Loucy (cell line): ENCODE measurements around the gene GPR52.

Experiments used
- H2AFZ ChIP-seq: fragments of 200-600 bp; sonication (generic); 2 replicates; pipeline ENCODE4 v1.6.0; 2016; ENCODE audit warnings: antibody characterized with exemption, mild to moderate bottlenecking, low read length, moderate library complexity
- H3F3A ChIP-seq: fragments of 200-600 bp; 2 replicates; pipeline ENCODE4 v1.6.0; 2016; ENCODE audit warnings: antibody characterized with exemption, low read depth, mild to moderate bottlenecking
- H3K27me3 ChIP-seq: fragments of 200-600 bp; sonication (generic); 2 replicates; pipeline ENCODE4 v1.6.1; 2014; ENCODE audit warnings: low read length, mild to moderate bottlenecking; ENCODE audit not compliant: insufficient read depth, poor library complexity, severe bottlenecking
- H3K36me3 ChIP-seq: fragments of 200-600 bp; sonication (generic); 2 replicates; pipeline ENCODE4 v1.6.1; 2016; ENCODE audit warnings: low read length; ENCODE audit not compliant: insufficient read depth
- H3K4me1 ChIP-seq: fragments of 200-600 bp; sonication (generic); 2 replicates; pipeline ENCODE4 v1.5.1; 2014; ENCODE audit warnings: low read length, mild to moderate bottlenecking; ENCODE audit not compliant: insufficient read depth, poor library complexity, severe bottlenecking
- H3K4me2 ChIP-seq: fragments of 200-600 bp; sonication (generic); 2 replicates; pipeline ENCODE4 v1.6.0; 2014; ENCODE audit warnings: antibody characterized with exemption, low read length, low read depth, mild to moderate bottlenecking; ENCODE audit not compliant: poor library complexity, severe bottlenecking
- H3K4me3 ChIP-seq: fragments of 200-600 bp; sonication (generic); 2 replicates; pipeline ENCODE4 v1.5.1; 2014; ENCODE audit warnings: low read length, mild to moderate bottlenecking, mixed read lengths; ENCODE audit not compliant: poor library complexity, severe bottlenecking
- H3K79me2 ChIP-seq: fragments of 200-600 bp; sonication (generic); 2 replicates; pipeline ENCODE4 v1.6.1; 2014; ENCODE audit warnings: low read length; ENCODE audit not compliant: insufficient read depth
- H3K9ac ChIP-seq: fragments of 200-600 bp; sonication (generic); 2 replicates; pipeline ENCODE4 v1.6.0; 2014; ENCODE audit warnings: mild to moderate bottlenecking, low read depth, low read length, moderate library complexity; ENCODE audit not compliant: poor library complexity, severe bottlenecking
- H3K9me2 ChIP-seq: fragments of 200-600 bp; sonication (generic); replicated peaks from 2 replicates; pipeline ENCODE4 v1.6.1; 2016; ENCODE audit warnings: low read depth, low read length, mixed read lengths
- H3K9me3 ChIP-seq: fragments of 200-600 bp; sonication (generic); 2 replicates; pipeline ENCODE4 v1.6.1; 2014; ENCODE audit warnings: mild to moderate bottlenecking, antibody characterized with exemption, low read length, low read depth; ENCODE audit not compliant: insufficient read depth
- H4K20me1 ChIP-seq: fragments of 200-600 bp; sonication (generic); 2 replicates; pipeline ENCODE4 v1.6.0; 2014; ENCODE audit warnings: antibody characterized with exemption, low read length, mild to moderate bottlenecking; ENCODE audit not compliant: insufficient read depth, poor library complexity, severe bottlenecking
- CTCF ChIP-seq: fragments of 200-600 bp; sonication (generic); conservative IDR thresholded peaks from 2 replicates; pipeline ENCODE4 v1.5.1; 2014; ENCODE audit warnings: mild to moderate bottlenecking, antibody characterized with exemption, low read length
- EZH2phosphoT487 ChIP-seq: fragments of 200-600 bp; IDR thresholded peaks from 2 replicates; pipeline ENCODE4 v1.6.1; 2018; ENCODE audit warnings: antibody characterized with exemption, mild to moderate bottlenecking, moderate library complexity, borderline replicate concordance

The GPR52 gene

GRCh38 chr1:174426153-174426552 is 21.6 kb upstream of the GPR52 start:
- Histone ChIP-seq H2AFZ (no peak overlapping the region), H3K4me1 (no peaks in the 10 kb centered on the region), H3K36me3 (no peaks in the 10 kb centered on the region), H3K9ac (no peak overlapping the region), H3F3A (no peaks in the 10 kb centered on the region), H3K4me3 (no peak overlapping the region), H3K79me2 (no peaks in the 10 kb centered on the region), H4K20me1 (peaks cover 3% of the 10 kb centered on the region), H3K4me2 (no peak overlapping the region), H3K9me2 (no peaks in the 10 kb centered on the region), H3K27me3 (no peaks in the 10 kb centered on the region), H3K9me3 (no peaks in the 10 kb centered on the region)
- TF ChIP-seq EZH2phosphoT487 (no peak), CTCF (no peak)

GRCh38 chr1:174428033-174428432 is 19.7 kb upstream of the GPR52 start:
- no peaks in the 10 kb centered on the region for H3K9me2 ChIP-seq
- no peak overlapping the region for H2AFZ ChIP-seq
- no peak overlapping the region for H3K4me2 ChIP-seq
- H3K4me1 ChIP-seq, result no peaks in the 10 kb centered on the region
- H3K79me2 ChIP-seq, result no peaks in the 10 kb centered on the region
- H3F3A ChIP-seq, result no peaks in the 10 kb centered on the region
- peaks cover 3% of the 10 kb centered on the region for H4K20me1 ChIP-seq
- no peak overlapping the region for H3K9ac ChIP-seq
- no peaks in the 10 kb centered on the region for H3K27me3 ChIP-seq
- no peaks in the 10 kb centered on the region for H3K9me3 ChIP-seq
- TF ChIP-seq EZH2phosphoT487, result no peak
- no peak for TF ChIP-seq CTCF
- H3K4me3 ChIP-seq, result no peak overlapping the region
- no peaks in the 10 kb centered on the region for H3K36me3 ChIP-seq

- Histone ChIP-seq H3K4me2 (no peak overlapping the region), H3K9ac (no peak overlapping the region), H3K36me3 (no peaks in the 10 kb centered on the region), H3K27me3 (no peaks in the 10 kb centered on the region), H3F3A (no peaks in the 10 kb centered on the region), H3K9me2 (no peaks in the 10 kb centered on the region), H3K4me1 (no peaks in the 10 kb centered on the region), H2AFZ (no peak overlapping the region), H3K9me3 (no peaks in the 10 kb centered on the region), H3K4me3 (no peak overlapping the region), H3K79me2 (no peaks in the 10 kb centered on the region), H4K20me1 (no peaks in the 10 kb centered on the region)
- no peak for TF ChIP-seq CTCF
Observed at GRCh38 chr1:174428739-174429138, 19.0 kb upstream of the GPR52 start.
